Large intestine (tissue), 3 donors: ENCODE data around the gene ATP13A4. TPM values are rescaled to one million over a fixed set of nuclear protein-coding genes. Genes with fewer than 3 reads are reported as not detected.
A peak's percentile ranks its signal among the peaks of the same experiment; 100 is the strongest.

Experiments used
- DNase-seq, 2 donors: peaks; one replicate each; pipeline versions ENCODE4 v3.0.0 to v3.0.0-alpha.2; 2013
- H3K27ac ChIP-seq: one replicate; pipeline ENCODE4 v1.5.1; 2013; ENCODE audit warnings: low read length
- H3K27me3 ChIP-seq: 2 replicates; pipeline ENCODE4 v1.6.1; 2013; ENCODE audit warnings: low read length; ENCODE audit not compliant: control insufficient read depth, insufficient read depth
- H3K36me3 ChIP-seq: 2 replicates; pipeline ENCODE4 v1.6.1; 2013; ENCODE audit warnings: low read length; ENCODE audit not compliant: control insufficient read depth, insufficient read depth
- H3K4me1 ChIP-seq: one replicate; pipeline ENCODE4 v1.6.1; 2013; ENCODE audit warnings: low read length; ENCODE audit not compliant: control insufficient read depth, insufficient read depth
- H3K4me3 ChIP-seq: one replicate; pipeline ENCODE4 v1.5.1; 2013; ENCODE audit warnings: low read length
- H3K9me3 ChIP-seq: one replicate; pipeline ENCODE4 v1.6.1; 2013; ENCODE audit warnings: mild to moderate bottlenecking, low read depth, low read length, moderate library complexity; ENCODE audit not compliant: control insufficient read depth
- WGBS: methylation state at CpG from one replicate; pipeline ENCODE4 v1.1.5; 2013; ENCODE audit warnings: low lambda C conversion rate; ENCODE audit not compliant: insufficient coverage; 5-methylcytosine and 5-hydroxymethylcytosine counted together
- polyA plus RNA-seq: library from polyadenylated mRNA; unstranded; fragments of 120-200 nt; gene quantifications from one replicate; pipeline ENCODE4 v1.2.1, GENCODE V29; 2013

ATP13A4 gene
- polyA plus RNA-seq, 1 donor, result 15.6 TPM

DNA sequence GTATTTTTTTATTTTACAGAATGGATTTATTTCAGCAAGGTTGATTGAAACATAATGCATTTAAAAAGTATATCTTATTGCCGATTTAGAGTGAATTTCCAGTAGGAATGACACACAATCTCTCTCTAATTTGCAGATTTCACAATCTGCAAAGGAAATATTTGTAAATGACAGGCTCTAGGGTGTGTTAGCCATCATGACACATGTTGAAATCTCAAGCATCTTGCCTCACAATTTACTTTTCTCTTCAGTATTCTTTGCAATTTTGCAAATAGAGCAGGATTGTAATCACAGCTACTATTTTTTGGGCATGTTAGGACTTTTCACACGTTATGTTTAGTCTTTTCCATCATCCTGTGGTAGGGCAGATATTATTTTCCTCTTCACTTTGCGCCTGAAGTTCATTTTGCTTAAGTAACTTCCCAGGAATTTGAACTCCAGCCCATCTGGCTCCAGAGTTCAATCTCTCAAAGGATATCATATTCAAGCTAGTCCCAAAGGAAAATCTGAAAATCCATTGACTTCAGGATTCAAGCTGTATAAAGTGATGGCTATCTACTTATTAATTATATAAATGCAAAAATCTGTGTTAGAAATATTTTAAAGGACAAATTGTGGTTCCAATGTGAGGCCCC, 55.4 kb downstream of the ATP13A4 start:
- 65% methylated on average over 2 of the region's 3 CpGs for WGBS
- Histone ChIP-seq H3K27me3 (no peaks in the 10 kb centered on the region), H3K27ac (peak overlapping the region; percentile 31), H3K4me3 (no peak overlapping the region), H3K36me3 (no peaks in the 10 kb centered on the region), H3K9me3 (no peaks in the 10 kb centered on the region), H3K4me1 (peaks cover 5% of the 10 kb centered on the region)
- peak in 1 of 2 donors; percentile 48 for DNase-seq

DNA sequence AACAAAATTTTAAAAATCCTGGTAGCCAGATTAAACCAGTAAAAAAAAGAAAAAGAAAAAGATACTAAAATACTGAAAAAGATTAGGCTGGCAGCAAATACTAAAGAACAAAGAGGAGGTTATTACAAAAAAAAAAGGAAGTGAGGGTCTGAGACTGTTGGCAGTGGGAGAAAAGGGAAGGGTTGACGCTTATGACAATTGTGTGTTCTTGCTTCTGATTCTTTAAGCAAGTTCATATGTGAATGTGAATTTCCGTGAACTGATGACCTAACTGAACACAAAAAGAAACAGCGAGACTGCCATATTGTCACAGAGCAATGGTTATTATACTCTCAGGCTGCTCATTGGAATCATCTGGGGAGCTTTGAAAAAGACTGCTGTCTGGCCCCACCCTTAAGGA, 56.5 kb downstream of the ATP13A4 start:
- 100% methylated on average over 1 of the region's 3 CpGs for WGBS
- peak overlapping the region; percentile 31 for H3K27ac ChIP-seq
- H3K27me3 ChIP-seq, result no peaks in the 10 kb centered on the region

DNA sequence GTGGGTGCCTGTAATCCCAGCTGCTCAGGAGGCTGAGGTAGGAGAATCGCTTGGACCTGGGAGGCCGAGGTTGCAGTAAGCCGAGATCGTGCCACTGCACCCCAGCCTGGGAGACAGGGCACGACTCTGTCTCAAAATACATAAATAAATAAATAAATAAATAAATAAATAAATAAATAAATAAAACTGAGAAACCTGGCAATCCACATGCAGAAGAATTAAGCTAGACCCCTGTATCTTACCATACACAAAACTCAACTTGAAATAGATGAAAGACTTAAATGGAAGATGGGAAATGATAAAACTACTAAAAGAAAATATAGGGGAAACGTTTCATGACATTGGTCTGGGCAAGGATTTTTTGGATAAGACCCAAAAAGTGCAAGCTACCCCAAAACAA, 58.0 kb downstream of the ATP13A4 start:
- Histone ChIP-seq H3K27ac (no peak overlapping the region), H3K27me3 (no peaks in the 10 kb centered on the region), H3K36me3 (no peaks in the 10 kb centered on the region), H3K4me3 (no peak overlapping the region), H3K4me1 (peaks cover 12% of the 10 kb centered on the region), H3K9me3 (no peaks in the 10 kb centered on the region)
- no peak for DNase-seq
- WGBS, result 100% methylated on average over 1 of the region's 6 CpGs

More for the DNA sequence above, 56.5 kb downstream of the ATP13A4 start:
- H3K4me1 ChIP-seq, result peaks cover 5% of the 10 kb centered on the region
- DNase-seq, result no peak
- H3K4me3 ChIP-seq, result no peak overlapping the region
- H3K9me3 ChIP-seq, result no peaks in the 10 kb centered on the region
- H3K36me3 ChIP-seq, result no peaks in the 10 kb centered on the region

DNA sequence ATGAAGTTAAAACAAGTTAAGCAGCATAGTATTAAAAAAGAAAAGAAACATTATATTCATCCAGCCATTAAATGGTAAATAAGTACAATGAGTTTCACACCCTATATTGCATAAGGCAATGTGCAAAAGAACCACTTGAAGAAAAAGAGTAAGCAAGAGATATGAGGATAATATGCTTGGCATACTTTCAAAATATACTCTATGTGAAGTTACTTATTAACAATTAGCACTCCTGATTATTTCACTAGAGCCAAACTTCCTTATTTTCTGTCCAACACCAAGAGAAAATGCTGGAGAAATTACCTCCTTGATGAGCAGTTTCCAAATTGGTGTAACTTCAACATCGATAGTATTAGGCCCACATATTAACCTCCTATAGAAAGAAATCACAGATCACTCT, 63.7 kb downstream of the ATP13A4 start:
- WGBS, result no CpG with 5 or more reads among the region's 1 CpG
- Histone ChIP-seq H3K36me3 (no peaks in the 10 kb centered on the region), H3K27ac (peak overlapping the region; percentile 79), H3K9me3 (no peaks in the 10 kb centered on the region), H3K27me3 (no peaks in the 10 kb centered on the region), H3K4me1 (peaks cover 28% of the 10 kb centered on the region), H3K4me3 (no peak overlapping the region)
- DNase-seq, result peak in 1 of 2 donors; percentile 81

DNA sequence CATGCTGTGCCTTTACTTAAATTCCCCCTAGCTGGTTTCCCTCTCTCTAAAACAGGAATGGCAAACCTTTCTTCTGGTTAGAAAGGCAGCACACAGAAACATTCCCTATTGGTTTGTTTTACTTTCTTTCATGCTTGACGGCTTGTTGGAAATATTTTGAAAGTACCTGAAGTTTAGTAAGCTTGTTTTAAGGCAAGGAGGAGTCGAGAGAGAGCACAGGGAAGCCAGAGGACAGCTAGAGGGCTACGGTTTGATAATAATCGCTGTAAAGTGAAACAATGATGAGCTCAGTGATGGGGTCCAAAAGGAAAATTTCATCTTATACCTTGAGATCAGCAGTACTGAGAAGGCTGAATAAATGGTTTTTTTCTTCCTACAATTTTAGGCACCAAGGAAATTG, 64.1 kb downstream of the ATP13A4 start:
- Histone ChIP-seq H3K4me3 (no peak overlapping the region), H3K27me3 (no peaks in the 10 kb centered on the region), H3K27ac (peak overlapping the region; percentile 79), H3K36me3 (no peaks in the 10 kb centered on the region), H3K9me3 (no peaks in the 10 kb centered on the region), H3K4me1 (peaks cover 28% of the 10 kb centered on the region)
- WGBS, result 71% methylated on average over 2 of the region's 4 CpGs
- DNase-seq, result no peak

DNA sequence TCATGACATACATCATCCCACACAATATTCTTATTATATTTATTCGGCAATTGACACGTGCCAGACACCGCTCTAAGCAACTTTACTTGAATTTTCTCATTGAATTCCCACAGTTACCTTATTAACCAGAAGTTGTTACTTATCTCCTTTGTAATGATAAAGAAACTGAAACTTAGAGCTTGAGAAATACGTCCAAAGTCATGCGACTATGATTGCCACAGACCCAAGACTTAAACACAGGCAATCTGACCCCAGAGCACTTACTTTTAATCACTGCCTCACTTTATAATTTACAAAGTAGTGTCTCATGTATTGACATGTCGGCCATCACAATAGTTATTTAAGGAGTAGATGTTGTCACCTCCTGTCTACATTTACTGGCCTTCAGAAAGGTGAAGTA, 64.7 kb downstream of the ATP13A4 start:
- peak; percentile 81 to 92 for DNase-seq
- Histone ChIP-seq H3K4me1 (peaks cover 28% of the 10 kb centered on the region), H3K4me3 (no peak overlapping the region), H3K27me3 (no peaks in the 10 kb centered on the region), H3K9me3 (no peaks in the 10 kb centered on the region), H3K36me3 (no peaks in the 10 kb centered on the region), H3K27ac (peak overlapping the region; percentile 79)
- 37% methylated on average over 3 of the region's 6 CpGs for WGBS

DNA sequence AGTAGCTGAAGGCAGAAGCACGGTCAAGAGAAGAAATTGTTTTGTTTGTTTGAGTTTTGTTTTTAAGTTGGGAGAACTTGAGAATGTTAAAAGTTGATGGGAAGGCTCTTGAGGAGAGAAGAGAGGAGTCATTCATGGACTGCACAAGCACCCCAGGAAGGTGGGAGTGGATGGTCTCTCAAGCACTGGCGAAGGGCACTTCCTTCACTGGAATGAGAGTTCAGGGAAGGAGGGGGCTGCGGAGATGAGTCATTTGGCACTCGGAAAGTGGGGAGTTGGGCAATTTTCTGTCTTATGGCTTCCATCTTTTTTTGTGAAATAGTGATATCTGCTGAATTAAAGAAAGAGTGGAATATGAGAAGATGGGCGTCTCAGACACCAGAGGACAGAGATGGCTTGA, 66.0 kb downstream of the ATP13A4 start:
- H3K36me3 ChIP-seq, result no peaks in the 10 kb centered on the region
- peaks cover 28% of the 10 kb centered on the region for H3K4me1 ChIP-seq
- H3K9me3 ChIP-seq, result no peaks in the 10 kb centered on the region
- H3K4me3 ChIP-seq, result no peak overlapping the region
- DNase-seq, result no peak
- H3K27me3 ChIP-seq, result no peaks in the 10 kb centered on the region
- H3K27ac ChIP-seq, result peak overlapping the region; percentile 79
- WGBS, result 93% methylated on average over 3 of the region's 5 CpGs

DNA sequence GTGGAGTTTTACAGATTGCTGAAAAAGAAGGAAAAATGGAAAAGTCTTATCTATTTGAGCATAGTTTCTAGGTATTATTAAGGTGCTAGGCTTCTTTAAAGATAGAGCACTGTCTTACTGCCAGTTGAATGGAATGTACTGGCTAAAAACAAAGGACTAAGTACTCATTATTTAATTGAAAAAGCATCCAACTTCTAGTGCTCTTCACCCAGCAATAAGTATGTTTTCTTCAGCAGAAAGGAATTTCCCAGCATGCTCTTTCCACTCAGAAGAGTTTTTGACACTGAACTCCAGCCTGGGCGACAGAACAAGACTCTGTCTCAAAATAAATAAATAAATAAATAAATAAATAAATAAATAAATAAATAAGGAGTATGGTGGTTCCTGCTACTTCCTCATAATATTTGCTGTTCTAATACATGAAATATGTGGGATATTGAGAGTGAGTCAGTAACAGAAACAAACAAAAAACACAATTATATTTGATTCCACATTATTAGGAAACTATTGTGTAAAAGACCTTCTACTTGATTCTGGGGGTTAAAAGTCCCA, 70.6 kb downstream of the ATP13A4 start:
- 60% methylated on average over 1 of the region's 1 CpG for WGBS
- no peak overlapping the region for H3K4me3 ChIP-seq
- no peak overlapping the region for H3K27ac ChIP-seq
- H3K9me3 ChIP-seq, result no peaks in the 10 kb centered on the region
- peaks cover 4% of the 10 kb centered on the region for H3K4me1 ChIP-seq
- no peaks in the 10 kb centered on the region for H3K27me3 ChIP-seq
- DNase-seq, result no peak
- H3K36me3 ChIP-seq, result no peaks in the 10 kb centered on the region

DNA sequence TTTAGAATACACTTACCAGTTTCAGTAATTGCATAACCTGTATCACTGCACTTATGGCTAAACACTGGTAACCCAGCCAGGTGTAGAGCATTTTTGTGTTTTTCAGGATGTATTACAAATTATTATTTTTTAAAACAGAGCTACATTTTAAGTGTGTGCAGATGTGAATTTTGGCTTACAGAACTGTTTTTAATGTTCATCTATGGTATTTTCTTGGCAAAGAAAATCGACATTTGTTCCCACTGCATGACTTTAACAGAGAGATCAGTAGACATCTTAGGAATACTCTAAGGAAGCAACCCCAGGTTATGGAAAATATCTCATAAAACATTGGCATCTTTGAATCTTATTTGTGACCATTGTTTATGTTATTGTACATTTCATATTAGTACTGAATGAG, 73.3 kb downstream of the ATP13A4 start:
- H3K4me3 ChIP-seq, result no peak overlapping the region
- H3K9me3 ChIP-seq, result no peaks in the 10 kb centered on the region
- DNase-seq, result no peak
- WGBS, result no CpG with 5 or more reads among the region's 1 CpG
- no peak overlapping the region for H3K27ac ChIP-seq
- no peaks in the 10 kb centered on the region for H3K36me3 ChIP-seq
- H3K4me1 ChIP-seq, result no peaks in the 10 kb centered on the region
- no peaks in the 10 kb centered on the region for H3K27me3 ChIP-seq

DNA sequence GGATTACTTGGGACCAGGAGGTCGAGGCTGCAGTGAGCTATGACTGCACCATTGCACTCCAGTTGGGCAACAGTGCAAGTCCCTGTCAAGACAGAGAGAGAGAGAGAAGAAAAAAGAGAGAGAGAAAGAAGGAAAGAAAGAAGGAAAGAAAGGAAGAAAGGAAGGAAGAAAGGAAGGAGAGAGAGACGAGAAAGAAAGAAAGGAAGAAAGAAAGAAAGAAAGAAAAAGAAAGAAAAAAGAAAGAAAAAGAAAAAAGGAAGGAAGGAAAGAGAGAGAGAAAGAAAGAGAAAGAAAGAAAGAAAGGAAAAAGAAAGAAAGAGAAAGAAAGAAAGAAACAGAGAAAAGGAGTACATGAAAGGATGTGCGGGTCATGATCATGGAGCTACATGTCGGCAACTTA, 80.2 kb downstream of the ATP13A4 start:
- Histone ChIP-seq H3K4me3 (no peak overlapping the region), H3K27ac (no peak overlapping the region), H3K27me3 (no peaks in the 10 kb centered on the region), H3K4me1 (no peaks in the 10 kb centered on the region), H3K9me3 (no peaks in the 10 kb centered on the region), H3K36me3 (no peaks in the 10 kb centered on the region)
- 95% methylated on average over 3 of the region's 4 CpGs for WGBS
- no peak for DNase-seq

DNA sequence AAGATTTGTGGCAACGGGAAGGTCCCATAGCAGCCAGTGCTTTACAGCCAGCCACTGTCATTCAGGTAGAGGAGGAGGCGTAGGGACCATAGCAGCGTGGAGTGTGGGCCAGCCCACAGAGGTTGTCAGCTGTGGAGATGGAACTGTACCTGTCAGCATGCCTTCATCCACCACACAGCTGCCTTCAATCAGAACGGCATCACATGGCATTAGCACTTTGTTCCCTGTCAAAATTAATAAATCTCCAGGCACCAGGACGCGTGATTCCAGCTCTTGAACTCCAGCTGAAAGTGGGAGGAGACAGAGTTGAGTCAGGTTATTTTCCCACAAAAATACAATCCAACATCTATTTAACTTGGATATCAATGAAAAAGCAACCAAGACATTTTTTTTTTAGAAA, 84.0 kb downstream of the ATP13A4 start:
- DNase-seq, result peak; percentile 71 to 88
- no peaks in the 10 kb centered on the region for H3K9me3 ChIP-seq
- WGBS, result 100% methylated on average over 1 of the region's 6 CpGs
- H3K27me3 ChIP-seq, result no peaks in the 10 kb centered on the region
- no peak overlapping the region for H3K4me3 ChIP-seq
- H3K4me1 ChIP-seq, result peaks cover 4% of the 10 kb centered on the region
- H3K36me3 ChIP-seq, result no peaks in the 10 kb centered on the region
- H3K27ac ChIP-seq, result peak overlapping the region; percentile 2
